ENCODE results near the gene INAVA.

Gene INAVA, protein sequence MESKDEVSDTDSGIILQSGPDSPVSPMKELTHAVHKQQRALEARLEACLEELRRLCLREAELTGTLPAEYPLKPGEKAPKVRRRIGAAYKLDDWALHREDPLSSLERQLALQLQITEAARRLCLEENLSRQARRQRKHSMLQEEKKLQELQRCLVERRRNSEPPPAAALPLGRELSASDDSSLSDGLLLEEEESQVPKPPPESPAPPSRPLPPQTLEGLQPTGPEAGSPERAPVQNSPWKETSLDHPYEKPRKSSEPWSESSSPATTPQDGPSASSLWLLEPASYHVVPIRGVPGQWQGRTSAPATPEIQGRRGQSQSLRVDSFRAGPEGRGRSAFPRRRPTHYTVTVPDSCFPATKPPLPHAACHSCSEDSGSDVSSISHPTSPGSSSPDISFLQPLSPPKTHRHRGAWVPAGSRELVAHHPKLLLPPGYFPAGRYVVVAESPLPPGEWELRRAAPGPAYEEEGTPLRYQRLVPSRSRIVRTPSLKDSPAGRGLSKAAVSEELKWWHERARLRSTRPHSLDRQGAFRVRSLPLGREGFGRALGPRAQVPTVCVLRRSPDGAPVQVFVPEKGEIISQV

DNA sequence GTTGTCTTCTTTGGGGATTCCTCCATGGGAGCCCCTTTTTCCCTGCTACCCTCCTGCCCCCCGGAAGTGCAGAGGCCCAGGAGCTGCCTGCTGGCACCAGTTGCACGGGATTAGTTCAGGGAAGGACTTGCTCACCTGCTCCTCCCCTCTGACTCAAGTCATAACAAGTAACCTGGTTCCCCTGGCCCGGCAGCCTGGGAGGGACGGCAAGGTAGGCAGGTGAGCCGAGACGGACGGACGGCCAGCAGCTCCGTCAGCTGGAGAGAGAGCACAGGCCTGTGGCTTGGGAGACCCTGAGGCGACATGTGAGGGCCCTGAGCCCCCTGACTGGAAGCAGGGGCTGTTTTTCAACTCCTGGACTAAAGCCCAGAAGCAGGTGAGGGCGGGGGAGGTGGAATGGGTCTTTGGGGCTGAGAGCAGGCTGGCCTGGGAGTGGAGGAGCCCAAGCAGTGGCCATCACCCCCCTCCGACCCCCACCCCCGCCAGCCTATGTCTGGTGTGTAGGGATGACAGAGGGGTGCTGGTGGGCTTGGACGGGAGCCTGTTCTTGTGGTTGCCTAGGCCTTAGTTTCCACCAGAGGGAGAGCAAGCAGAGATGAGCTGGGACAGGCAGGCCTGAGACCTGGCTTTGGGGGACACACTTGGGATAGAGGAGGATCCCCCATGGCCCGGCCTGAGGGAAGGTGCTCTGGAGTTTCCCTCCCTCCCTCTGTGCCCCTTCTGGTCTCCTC lies at the start of gene INAVA:
Gene INAVA, plus strand, starts transcription at position 189 of the 731 bp plus-strand sequence. CDS start 3,501 bp downstream, outside the sequence.
- DNase-seq: no peak

DNA sequence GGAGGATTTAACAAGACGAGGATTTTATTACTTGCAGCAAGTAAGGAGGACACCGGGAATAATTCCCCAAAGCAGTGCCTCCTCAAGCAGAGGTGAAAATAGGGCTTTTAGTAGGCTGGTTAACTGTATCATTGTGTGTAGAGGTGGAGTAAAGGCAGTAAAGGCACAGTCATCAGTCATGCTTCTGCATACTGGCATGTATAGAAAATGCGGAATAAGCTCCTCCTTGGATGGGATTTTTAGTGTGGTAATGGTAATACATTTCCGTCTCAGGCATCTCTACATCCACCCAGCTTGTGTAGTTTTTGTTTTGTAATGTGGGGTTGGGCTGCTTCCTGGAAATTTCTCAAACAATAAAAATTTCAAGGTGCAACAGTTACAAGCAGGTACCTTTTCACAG lies 49.3 kb upstream of the INAVA start:
- DNase-seq: no peak

DNA sequence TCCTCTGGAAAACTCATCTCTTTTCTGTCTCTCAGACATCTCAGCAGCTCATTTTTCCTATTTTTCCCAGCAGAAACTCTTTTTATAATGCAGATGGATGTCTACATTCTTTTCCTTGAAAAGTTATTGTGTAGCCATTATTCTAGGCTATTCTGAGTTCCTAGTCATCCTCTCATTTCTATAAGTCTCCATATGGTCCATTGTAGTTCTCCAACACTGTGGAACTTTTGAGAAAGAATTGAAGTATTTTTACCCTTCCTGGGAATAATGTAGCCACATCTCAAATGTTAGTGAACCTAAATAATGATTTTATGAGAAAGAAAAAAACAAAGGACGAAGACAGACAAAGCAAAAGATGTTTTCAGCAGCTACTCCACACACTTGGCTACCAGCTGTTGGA lies 48.3 kb upstream of the INAVA start:
- DNase-seq: no peak

DNA sequence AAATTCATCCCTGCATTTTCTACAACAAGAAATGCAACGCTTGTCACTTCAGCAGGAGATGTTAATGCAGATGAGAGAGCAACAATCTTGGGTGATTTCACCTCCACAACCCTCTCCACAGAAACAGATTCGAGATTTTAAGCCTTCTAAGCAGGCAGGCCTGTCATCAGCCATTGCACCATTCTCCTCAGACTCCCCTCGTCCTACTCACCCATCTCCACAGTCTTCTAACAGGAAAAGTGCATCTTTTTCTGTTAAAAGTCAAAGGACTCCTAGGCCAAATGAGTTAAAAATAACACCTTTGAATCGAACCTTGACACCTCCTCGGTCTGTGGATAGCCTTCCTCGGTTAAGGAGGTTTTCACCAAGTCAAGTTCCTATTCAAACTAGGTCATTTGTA lies 45.3 kb upstream of the INAVA start:
- no peak for DNase-seq

DNA sequence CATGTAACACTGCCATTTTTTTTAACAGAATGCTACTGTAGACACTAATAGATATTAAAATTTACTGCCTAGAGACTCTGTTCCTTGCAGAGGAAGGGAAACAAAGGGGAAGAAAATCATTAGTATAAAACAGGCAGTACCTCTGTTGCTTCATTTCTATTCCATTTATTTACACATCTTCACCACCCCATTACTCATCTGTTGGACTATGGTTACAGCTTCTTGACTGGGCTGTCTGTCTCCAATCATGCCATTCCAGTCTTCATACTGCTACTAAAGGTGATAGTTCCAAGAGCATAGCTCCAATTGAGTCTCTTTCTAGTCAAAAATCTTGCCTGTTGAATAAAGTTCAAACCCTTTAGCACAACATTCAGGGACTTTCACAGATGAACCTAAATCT lies 44.1 kb upstream of the INAVA start:
- DNase-seq: peak; percentile 41

DNA sequence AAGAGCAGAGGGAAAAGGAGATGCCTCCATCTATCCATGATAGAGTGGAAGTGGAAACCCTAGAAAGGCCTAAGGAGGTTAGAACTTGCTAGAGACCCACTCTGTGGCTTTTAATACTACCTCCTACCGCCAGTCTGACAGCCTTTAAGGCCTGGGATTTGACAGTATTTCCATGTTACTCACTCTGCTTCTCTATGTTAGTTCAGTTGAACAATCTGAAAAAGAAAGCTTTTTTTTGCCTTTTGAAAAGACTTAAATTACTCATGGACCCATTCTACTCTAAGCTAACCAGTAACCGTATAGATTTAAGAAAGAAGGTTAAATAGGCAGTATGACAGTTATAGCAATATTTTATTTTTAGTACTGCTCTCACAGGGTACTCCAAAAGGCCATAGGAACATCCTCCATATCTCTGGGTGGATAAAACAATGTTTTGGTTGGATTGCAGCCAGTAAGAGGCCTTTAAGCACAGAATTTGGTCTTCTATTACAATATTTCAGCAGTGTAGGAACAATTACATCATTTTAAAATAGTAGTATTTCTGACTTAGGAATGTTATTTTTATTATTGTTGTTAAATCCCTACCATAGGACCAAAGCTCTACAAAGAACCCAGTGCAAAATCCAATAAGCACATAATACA lies 37.9 kb upstream of the INAVA start:
- no peak for DNase-seq

DNA sequence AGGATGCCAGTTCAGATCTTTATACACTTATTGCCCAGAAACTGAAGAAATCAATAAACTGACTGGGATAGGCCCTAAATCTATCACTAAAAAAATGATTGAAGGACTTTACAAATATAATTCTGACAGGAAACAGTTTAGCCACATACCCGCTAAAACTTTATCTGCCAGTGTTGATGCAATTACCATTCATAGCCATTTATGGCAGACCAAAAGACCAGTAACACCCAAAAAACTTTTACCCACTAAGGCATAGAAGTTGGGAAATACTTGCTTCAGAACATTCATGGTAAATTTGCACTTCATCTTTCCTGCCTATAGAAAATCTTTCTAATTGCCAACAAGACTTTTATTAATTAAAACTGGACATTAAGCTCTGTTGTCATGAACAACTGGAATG lies 36.9 kb upstream of the INAVA start:
- no peak for DNase-seq

DNA sequence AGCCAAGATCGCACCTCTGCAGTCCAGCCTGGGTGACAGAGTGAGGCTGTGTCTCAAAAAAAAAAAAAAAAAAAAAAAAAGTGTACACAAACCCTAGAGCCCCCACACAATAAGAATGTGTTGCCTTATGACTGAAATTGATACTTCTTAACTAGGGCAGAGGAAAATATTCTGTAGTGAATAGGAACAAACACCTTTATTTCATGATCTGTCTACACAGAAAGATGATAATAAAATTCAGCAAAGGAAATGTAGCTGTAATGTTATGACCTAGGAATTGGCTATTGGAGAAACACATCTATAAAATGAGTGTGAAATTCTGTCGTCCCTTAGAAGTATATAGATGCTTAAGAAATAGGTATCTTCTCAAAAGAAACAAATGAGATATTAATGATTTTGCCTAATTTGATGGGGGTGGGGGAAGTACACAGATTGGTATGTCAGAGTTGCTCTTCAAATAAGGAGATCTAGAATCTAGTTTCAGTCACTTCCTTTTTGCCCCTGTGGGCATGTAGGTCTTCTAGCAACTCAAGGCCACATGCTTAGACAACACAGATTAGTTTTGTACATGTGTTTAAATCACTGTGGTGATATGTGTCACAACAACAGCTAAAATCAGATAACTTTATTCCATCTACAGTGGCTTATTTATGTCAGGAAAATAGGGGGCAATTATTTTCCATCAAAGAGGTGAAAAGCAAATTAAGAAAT lies 32.6 kb upstream of the INAVA start:
- DNase-seq: no peak

DNA sequence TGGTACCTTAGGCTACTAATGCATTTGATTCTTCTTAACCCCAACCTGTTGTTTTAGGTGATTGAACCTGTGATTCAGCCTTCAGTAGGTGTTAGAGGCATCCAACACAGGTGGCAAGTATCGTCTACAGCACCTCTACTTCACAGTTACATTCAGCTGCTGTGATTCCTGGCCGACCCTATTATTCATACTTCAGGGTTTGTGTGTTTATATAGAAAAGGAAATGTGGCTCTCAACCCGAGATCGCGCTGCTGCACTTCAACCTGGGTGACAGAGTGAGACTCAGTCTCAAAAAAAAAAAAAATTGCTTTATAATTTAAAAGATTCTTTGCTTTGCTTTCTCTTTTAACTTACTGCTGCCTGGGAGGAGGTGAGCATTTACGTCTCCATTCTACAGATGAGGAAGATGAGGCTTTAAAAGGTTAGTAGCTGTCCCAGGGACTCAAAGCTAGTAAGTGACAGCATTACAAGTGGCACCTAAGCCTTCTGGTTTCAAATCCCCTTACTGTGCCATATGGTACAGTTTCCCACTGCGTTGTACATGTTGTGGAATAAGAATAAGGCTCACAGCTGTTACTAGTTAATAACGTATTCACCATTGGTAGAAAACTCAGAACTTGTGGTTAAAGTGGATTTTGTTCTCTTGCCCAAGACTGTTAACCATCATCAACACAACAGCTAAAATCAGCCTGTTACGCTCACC lies 31.8 kb upstream of the INAVA start:
- no peak for DNase-seq

DNA sequence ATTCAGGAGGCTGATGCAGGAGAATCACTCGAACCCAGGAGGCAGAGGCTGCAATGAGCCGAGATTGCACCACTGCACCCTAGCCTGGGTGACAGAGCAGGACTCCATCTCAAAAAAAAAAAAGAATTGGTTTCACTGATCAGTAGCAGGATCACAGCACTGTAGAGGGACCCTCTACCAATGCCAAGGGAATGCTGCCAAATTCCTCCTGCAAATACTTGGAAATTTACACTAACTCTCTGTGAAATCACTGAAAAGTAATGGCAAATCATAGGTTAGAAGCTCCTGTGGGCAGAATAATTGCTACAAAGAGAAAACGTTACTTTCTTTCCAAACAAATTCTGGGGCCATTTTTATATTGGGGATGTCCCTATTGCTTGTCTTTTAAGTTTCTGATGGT lies 28.6 kb upstream of the INAVA start:
- DNase-seq: no peak

DNA sequence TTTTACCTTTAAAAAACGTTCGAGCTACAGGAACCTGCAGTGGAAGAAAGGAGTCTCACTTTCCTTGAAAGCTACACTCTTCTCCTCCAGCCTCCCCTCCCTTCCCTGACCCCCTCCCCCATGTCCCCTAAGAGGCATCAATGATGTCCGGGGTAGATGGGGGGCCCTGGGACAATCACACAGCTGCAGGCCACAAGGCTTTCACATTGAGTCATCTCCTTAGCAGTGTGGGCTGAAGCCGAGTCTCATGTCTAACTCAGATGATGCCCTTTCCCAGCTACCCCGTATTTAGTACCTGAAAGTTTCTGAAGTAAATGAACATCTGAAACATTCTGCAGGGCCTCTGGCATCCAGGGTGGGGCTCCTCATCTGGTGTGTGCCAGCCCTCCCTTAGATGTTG lies 28.2 kb upstream of the INAVA start:
- DNase-seq: no peak

DNA sequence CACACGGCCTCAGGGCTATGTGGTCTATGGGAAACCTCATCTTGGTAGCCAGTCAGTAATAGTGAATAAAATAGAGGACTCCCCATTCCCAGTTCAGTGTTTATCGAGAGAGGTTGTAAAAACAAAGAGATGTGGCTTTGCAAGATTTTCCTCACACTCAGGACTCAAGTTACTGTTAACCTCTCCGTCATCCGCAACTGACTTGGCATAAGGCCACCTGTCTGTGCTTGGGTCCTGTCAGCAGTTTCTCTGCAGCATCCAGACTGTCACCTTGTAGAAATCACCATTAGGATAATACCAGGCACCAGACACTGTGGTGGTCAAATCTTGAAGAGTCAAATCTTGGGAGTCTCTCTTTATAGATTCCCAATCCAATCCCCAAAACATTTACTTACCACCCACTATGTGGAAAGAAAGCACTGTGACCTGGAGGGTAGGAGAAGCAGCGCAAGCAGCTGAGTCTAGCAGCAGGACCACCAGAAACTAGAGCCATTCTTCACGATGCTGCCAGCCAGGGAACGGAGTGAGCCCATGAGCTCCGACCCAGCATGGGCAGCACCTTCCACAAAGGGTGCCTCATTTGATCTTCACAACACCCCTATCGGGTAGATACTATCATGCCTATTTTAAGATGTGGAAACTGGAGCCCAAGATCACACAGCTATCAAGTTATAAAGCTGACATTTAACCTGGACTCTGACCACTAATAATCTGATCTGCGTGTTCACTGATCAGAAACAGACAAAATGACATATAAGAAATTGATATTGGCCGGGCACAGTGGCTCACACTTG lies 27.5 kb upstream of the INAVA start:
- no peak for DNase-seq

DNA sequence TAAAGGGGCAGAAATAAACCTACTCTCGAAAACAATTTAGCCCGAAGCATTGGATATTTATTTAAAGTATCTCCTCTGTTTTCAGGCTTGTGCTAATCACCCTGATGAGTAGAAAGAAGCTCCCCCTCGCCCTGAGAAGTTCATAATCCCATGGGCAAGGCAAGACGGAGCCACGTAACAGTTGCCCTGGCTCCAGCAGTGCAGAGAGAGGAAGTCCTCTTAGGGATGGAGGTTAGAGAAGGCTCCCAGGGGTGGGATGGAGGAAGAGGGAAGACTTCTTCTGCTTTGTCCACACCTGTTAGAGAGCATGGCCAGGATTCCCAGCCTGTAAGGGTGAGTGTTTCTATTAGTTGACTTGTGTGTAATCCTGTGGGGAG lies 25.3 kb upstream of the INAVA start:
- no peak for DNase-seq

DNA sequence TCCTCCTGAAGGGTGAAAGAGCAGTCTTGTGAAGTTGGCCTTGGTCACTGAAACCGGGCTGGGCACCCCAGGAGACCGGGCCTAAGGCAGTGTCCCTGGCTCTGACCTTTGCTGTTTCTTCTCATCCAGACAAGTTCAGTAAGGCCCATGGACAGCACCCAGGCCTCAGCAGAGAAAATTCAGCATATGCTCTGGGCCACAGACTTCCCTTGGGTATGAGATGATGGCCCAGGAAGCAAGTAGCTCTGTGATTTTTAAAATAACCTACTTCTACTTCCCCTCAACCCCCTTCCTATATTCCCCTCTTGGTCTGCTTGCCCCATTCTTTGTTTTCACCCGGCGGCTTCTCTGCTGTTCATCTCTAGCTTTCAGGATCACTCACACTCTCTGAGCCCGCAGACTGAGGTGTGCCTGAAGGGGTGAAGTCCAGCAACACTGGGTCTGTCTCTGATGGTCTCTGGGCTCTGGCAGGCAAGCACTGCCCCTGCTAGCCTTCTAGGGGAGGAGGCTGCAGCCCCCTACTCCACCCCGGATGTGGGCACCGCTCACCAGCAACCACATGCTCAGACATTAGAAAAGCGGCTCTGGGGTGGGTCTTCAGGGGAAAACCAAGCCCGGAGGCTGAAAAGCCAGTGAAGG lies 24.8 kb upstream of the INAVA start:
- DNase-seq: no peak

DNA sequence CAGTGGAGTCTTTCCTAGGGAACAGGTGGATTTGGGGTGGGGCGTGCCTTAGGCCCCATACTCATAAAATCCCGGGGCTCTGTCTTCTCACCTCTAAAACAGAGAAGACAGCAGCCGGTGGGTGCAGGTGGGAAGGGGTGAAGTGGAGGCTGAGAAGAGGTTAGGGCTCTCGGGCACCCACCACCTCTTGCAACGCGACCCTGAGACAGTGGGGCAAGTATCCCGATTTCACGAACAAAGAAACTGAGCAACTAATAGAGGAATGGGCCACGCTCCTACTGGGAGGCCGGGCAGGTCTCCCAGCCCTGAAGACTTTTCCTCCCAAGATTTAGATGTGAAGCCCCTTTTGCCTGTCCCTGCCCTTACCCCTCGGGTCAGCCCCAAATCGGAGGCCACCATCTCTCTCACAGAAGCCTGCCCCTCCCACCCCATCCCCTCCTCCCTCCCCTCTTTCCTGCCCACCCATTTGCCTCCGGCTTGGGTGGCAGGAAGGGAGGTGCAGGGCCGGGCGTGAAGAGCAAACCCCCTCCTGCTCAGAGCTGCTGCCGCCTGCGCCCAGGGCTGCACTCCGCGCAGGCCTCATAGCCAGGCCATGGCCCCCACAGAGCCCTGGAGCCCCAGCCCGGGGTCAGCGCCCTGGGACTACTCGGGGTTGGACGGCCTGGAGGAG lies 22.1 kb upstream of the INAVA start, which contains the start of gene GPR25:
Gene GPR25, plus strand, starts transcription at position 536 of the 670 bp plus-strand sequence. Its CDS starts 57 bp downstream, at position 593.
- no peak for DNase-seq

DNA sequence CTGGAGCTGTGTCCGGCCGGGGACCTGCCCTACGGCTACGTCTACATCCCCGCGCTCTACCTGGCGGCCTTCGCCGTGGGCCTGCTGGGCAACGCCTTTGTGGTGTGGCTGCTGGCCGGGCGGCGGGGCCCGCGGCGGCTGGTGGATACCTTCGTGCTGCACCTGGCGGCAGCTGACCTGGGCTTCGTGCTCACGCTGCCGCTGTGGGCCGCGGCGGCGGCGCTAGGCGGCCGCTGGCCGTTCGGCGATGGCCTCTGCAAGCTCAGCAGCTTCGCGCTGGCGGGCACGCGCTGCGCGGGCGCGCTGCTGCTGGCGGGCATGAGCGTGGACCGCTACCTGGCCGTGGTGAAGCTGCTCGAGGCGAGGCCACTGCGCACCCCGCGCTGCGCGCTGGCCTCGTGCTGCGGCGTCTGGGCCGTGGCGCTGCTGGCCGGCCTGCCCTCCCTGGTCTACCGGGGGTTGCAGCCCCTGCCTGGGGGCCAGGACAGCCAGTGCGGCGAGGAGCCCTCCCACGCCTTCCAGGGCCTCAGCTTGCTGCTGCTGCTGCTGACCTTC lies 21.5 kb upstream of the INAVA start:
- no peak for DNase-seq

DNA sequence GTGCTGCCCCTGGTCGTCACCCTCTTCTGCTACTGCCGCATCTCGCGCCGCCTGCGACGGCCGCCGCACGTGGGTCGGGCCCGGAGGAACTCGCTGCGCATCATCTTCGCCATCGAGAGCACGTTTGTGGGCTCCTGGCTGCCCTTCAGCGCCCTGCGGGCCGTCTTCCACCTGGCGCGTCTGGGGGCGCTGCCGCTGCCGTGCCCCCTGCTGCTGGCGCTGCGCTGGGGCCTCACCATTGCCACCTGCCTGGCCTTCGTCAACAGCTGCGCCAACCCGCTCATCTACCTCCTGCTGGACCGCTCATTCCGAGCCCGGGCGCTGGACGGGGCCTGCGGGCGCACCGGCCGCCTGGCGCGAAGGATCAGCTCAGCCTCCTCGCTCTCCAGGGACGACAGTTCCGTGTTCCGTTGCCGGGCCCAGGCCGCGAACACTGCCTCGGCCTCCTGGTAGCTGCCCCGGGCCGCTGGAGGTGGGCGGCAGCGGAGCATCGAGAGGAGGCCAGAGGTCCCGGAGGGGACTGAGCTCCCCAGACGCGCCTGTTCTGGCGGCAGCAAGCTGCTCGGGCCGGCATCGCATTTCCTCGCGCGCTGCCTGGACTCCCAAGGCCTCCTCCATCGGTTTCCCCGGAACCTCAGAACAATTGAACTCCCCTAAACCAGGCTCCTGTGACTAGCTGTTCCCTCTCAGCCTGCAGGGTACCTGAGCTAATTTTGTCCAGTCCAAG lies 20.9 kb upstream of the INAVA start:
- no peak for DNase-seq

DNA sequence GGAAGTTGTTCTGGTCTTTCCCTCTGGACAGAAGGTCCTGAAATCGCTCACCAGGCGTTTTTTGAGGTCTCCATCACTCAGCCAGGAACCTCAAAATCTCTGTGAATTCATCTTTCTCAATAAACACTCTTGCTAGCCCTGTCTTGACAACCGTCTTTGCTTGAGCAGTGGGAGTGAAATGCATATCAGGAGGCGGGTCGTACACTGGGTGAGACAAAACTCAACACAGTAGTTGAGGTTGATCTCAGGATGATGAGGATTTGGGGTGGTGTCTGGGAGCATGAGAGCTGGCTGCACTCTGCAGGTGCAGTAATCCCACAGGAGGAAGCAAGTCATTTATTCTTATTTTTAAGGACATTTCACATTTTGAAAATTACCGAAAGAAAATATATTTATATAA lies 20.0 kb upstream of the INAVA start:
- DNase-seq: no peak

DNA sequence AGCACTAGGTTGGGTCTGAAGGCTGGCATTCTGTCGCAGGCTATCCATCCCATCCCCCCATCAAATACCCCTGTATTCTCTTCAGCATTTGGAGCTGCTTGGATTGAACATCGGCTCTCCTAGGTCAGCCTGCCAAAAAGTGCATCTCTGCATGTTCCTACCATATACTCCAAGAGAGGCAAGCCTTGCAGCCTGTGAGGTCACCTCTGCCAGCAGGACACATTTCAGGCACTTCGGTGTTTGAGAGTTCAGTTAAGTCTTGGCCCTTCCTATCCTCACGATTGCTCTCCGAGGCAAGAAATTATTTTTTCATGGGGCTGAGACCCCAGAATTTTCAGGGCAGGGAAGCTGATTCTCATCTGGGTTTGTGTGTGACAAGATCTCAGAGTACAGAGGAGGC lies 19.3 kb upstream of the INAVA start:
- no peak for DNase-seq

Measured in inflammatory macrophage treated with lipopolysaccharide for 4 hours (primary cell).